Activated naive CD4-positive, alpha-beta T cell treated with anti-CD3 and anti-CD28 coated beads for 36 hours (primary cell): ENCODE measurements around the gene XG. TPM values are rescaled to one million over a fixed set of nuclear protein-coding genes. Genes with fewer than 3 reads are reported as not detected.
A peak's percentile ranks its signal among the peaks of the same experiment; 100 is the strongest.
"Not testable (repeated sequence)": the region's sequence is repeated elsewhere in the genome, so short reads cannot be mapped to it uniquely, and the experiment has no call there.

Experiments
- CTCF ChIA-PET: fragments of 350-600 bp; sonication (Branson Sonifier 250); formaldehyde crosslinking; loops from one replicate; lab custom pipeline; 2021; ENCODE audit warnings: antibody characterized with exemption; lab: Charles Lee
- DNase-seq: peaks from one replicate; pipeline ENCODE4 v3.0.0-alpha.2; 2020
- H3K27ac Mint-ChIP-seq: one replicate; pipeline ENCODE4 v1.8.0; 2021; ENCODE audit warnings: mild to moderate bottlenecking, mixed read lengths
- H3K27me3 Mint-ChIP-seq: one replicate; pipeline ENCODE4 v1.8.0; 2021; ENCODE audit warnings: low read depth, mixed read lengths
- H3K36me3 Mint-ChIP-seq: one replicate; pipeline ENCODE4 v1.8.0; 2021; ENCODE audit warnings: low read depth, mixed read lengths
- H3K4me1 Mint-ChIP-seq: one replicate; pipeline ENCODE4 v1.8.0; 2021; ENCODE audit warnings: low read depth, mixed read lengths
- H3K4me3 Mint-ChIP-seq: one replicate; pipeline ENCODE4 v1.8.0; 2021; ENCODE audit warnings: mild to moderate bottlenecking, moderate library complexity, mixed read lengths
- H3K9me3 Mint-ChIP-seq: one replicate; pipeline ENCODE4 v1.8.0; 2021; ENCODE audit warnings: mixed read lengths
- intact Hi-C: fragments of 100-400 bp; cut with micrococcal nuclease; formaldehyde crosslinking; loops from one replicate; pipeline ENCODE4 v1.15.1; 2023
- total RNA-seq, 2 experiments: library from RNA; stranded (reverse); gene quantifications; one replicate each; pipeline ENCODE4 v1.2.3, GENCODE V29; 2021

Gene XG
- total RNA-seq, 2 experiments from 2014 or later: not detected

DNA sequence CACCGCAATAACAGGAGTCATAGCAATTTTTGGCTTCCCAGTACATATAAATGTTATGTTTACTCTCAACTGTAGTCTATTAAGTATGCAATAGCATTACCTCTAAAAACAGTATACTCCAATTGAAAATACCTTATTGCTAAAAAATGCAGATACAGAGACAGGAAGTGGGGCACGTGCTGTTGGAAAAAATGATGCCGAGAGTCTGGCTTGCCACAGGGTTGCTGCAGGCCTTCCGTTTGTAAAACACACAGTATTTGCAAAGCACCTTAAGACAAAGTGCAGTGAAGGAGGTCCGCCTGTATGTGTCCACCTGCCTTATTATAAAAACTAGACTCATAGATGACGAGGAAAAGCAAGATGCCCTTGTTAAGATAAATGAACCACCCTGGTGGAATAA lies 37.3 kb upstream of the XG start:
- intact Hi-C loops: loop anchor here (5.0 kb wide), 1 partner anchor 98 kb away; no protein-coding TSS in a partner anchor
- peak; percentile 73 for DNase-seq
- peaks cover 66% of the 10 kb centered on the region for H3K4me1 Mint-ChIP-seq
- peak overlapping the region; percentile 73 for H3K27ac Mint-ChIP-seq
- no peak overlapping the region for H3K4me3 Mint-ChIP-seq
- no peaks in the 10 kb centered on the region for H3K9me3 Mint-ChIP-seq
- peaks cover 62% of the 10 kb centered on the region for H3K36me3 Mint-ChIP-seq
- CTCF ChIA-PET: no interaction called here
- no peaks in the 10 kb centered on the region for H3K27me3 Mint-ChIP-seq

DNA sequence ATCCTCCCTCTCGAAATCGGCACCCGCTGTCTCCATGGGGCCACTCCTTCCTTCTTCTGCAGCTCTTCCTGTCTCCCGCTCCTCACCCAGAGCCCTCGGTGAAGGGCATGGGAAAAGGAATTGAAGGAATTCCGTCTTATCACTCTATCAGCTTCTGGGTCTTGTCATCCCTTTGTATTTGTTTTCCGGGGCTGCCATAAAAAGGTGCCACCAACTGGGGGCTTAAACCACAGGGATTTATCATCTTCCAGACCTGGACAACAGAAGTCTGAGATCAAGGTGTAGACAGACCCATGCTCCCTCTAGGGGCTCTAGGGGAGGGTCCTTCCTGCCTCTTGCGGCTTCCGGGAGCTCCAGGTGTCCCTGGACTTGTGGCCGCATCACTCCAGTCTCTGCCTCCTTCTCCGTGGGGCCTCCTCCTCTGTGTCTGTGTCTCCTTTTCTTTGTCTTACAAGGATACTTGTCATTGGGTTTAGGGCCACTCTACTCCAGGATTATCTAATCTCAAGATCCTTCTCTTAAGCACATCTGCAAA lies 36.7 kb upstream of the XG start:
- DNase-seq: no peak
- peaks cover 60% of the 10 kb centered on the region for H3K4me1 Mint-ChIP-seq
- peaks cover 67% of the 10 kb centered on the region for H3K36me3 Mint-ChIP-seq
- intact Hi-C loops: no loop called here
- H3K27ac Mint-ChIP-seq: peak overlapping the region; percentile 73
- no peak overlapping the region for H3K4me3 Mint-ChIP-seq
- no peaks in the 10 kb centered on the region for H3K9me3 Mint-ChIP-seq
- CTCF ChIA-PET: no interaction called here
- no peaks in the 10 kb centered on the region for H3K27me3 Mint-ChIP-seq

DNA sequence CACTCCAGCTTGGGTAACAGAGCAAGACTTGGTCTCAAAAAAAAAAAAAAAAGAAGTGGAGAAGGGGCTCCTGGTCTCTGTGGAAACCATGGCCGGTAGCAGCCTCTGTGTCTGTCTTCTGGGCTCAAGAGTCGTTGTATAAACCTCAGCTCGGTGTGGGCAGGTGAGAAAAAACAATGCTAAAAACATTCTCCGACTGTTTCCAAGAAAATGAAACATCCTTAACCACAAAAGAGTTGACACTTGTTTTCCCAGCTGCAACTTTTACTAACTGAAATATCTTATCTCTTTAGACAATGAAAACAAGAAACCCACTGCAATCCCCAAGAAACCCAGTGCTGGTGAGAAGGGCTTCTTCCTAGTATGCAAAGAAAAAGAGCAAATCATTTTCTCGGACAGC lies 34.5 kb upstream of the XG start:
- DNase-seq: no peak
- intact Hi-C loops: no loop called here
- Mint-ChIP-seq H3K27me3 (no peaks in the 10 kb centered on the region), H3K9me3 (no peaks in the 10 kb centered on the region), H3K4me1 (peaks cover 43% of the 10 kb centered on the region), H3K27ac (peak overlapping the region; percentile 80), H3K4me3 (no peak overlapping the region), H3K36me3 (peaks cover 66% of the 10 kb centered on the region)
- CTCF ChIA-PET: no interaction called here

DNA sequence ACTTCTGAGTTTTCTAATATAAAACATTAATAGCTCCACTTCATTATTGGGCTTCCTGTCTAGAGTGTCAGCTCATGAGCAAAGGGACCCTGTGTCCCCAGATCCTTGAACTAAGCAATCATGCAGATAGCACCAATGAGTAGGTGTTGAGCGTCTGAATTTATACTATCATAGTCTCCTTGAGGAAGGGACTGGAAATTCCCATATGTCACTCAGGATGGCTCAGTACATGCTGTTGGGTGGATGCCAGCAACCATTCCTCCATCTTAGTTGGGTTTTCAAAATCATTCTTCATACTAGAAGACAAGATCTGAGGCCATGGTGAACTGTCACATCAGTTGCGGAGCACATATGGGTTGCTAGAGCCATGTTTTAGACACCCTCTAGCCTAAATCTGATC lies 33.0 kb upstream of the XG start:
- peaks cover 71% of the 10 kb centered on the region for H3K36me3 Mint-ChIP-seq
- peaks cover 43% of the 10 kb centered on the region for H3K4me1 Mint-ChIP-seq
- intact Hi-C loops: no loop called here
- CTCF ChIA-PET: no interaction called here
- no peak overlapping the region for H3K27ac Mint-ChIP-seq
- no peak overlapping the region for H3K4me3 Mint-ChIP-seq
- DNase-seq: no peak
- no peaks in the 10 kb centered on the region for H3K27me3 Mint-ChIP-seq
- no peaks in the 10 kb centered on the region for H3K9me3 Mint-ChIP-seq

DNA sequence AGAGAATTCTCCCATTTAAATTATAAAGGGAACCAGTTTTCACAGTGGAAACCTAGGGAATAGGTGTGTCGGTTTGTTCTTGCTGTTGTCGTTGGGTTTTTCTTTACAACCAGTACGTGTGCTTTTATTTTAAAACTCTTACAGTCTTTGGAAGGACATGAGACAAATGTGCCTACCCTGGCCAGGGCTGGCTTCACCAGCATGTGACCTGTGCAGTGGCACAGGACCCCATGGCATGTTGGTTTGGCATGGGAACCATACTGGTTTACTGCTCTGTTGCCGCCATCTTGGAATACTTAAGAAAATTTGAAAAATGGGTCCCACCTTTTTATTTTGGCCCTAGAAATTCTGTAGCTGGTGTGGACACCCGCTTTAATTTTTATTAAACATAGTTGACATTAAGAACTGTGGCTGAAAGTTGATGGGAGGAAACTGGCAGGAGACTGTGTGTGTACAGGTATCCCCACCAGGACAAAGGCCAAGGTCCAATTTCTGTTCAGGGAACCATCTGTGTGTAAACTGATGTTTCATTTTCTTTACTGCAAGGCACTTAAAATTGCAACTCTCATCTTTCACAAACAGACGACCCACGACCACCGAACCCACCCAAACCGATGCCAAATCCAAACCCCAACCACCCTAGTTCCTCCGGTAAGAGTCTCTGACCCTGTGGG lies 31.9 kb upstream of the XG start:
- no peaks in the 10 kb centered on the region for H3K9me3 Mint-ChIP-seq
- no peak for DNase-seq
- H3K27me3 Mint-ChIP-seq: no peaks in the 10 kb centered on the region
- H3K36me3 Mint-ChIP-seq: peaks cover 70% of the 10 kb centered on the region
- CTCF ChIA-PET: no interaction called here
- H3K4me1 Mint-ChIP-seq: peaks cover 35% of the 10 kb centered on the region
- intact Hi-C loops: no loop called here
- no peak overlapping the region for H3K4me3 Mint-ChIP-seq
- no peak overlapping the region for H3K27ac Mint-ChIP-seq

DNA sequence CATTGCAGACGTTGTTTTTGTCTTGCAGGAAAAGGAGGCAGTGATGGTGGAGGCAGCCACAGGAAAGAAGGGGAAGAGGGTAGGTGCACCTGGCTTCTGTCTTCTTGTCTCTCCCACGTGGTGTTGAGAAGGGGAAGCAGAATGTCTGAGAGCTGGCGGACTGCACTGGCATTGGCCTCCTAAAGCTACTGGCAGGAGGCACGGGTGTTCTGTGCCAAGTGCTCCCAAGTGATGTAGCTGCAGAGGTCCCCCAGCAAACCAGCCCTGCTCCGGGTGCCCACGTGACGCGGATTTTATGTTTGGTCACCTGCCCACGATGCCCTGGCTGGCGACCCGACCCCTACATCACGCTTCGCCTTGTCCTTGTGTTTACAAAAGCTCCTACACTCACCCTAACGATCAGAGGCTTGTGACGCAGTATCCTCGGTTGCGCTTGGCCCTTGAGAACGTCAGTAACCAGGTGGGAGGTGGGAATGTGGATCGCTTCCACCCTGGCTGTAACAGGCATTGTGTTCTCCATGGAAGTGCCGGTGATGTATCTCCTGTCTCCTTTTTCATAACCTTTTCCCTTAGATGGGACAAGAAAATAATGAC lies 28.5 kb upstream of the XG start:
- DNase-seq: no peak
- CTCF ChIA-PET: no interaction called here
- Mint-ChIP-seq H3K27ac (no peak overlapping the region), H3K36me3 (peaks cover 57% of the 10 kb centered on the region), H3K9me3 (no peaks in the 10 kb centered on the region), H3K4me1 (peaks cover 5% of the 10 kb centered on the region), H3K27me3 (no peaks in the 10 kb centered on the region), H3K4me3 (no peak overlapping the region)
- intact Hi-C loops: no loop called here

DNA sequence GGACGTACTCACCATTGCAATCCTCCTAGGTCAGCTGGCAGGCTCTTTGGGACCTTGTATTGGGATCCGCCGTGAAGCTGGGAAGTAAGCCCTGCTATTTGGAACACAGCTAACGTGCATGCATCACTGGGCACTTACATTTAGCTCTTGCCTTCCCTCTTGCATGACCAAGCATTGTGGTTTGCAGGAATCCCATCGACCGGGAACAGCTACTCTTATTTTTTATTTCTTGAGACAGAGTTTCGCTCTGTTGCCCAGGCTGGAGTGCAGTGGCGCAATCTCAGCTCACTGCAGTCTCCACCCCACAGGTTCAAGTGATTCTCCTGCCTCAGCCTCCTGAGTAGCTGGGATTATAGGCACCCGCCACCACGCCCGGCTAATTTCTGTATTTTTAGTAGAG lies 24.6 kb upstream of the XG start:
- peaks cover 53% of the 10 kb centered on the region for H3K36me3 Mint-ChIP-seq
- intact Hi-C loops, H3K4me3 Mint-ChIP-seq, CTCF ChIA-PET, H3K9me3 Mint-ChIP-seq, DNase-seq, H3K4me1 Mint-ChIP-seq, H3K27ac Mint-ChIP-seq, H3K27me3 Mint-ChIP-seq: not testable (repeated sequence)

DNA sequence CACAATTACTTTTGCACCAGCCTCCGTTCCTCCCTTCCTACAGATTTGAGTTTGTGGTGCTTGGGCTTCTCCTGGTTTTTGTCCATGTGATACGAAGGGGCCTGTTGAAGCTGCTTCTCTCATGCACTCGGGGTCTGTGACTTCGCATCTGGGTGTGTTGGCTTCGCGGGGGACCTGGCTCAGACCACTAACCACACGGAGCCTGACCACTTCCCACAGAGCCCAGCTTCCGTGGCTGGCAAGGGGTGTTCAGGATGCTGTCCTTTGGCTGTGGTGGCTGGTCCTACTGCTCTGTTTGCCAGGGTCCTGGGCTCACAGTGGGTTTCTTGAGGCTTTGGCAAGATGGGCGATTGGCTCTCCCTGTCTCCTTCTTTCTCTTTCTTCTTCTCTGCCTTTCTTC lies 19.8 kb upstream of the XG start:
- Mint-ChIP-seq H3K36me3 (peaks cover 57% of the 10 kb centered on the region), H3K9me3 (no peaks in the 10 kb centered on the region), H3K4me3 (no peak overlapping the region), H3K27me3 (no peaks in the 10 kb centered on the region), H3K4me1 (peaks cover 8% of the 10 kb centered on the region), H3K27ac (no peak overlapping the region)
- CTCF ChIA-PET: no interaction called here
- intact Hi-C loops: no loop called here
- DNase-seq: no peak

DNA sequence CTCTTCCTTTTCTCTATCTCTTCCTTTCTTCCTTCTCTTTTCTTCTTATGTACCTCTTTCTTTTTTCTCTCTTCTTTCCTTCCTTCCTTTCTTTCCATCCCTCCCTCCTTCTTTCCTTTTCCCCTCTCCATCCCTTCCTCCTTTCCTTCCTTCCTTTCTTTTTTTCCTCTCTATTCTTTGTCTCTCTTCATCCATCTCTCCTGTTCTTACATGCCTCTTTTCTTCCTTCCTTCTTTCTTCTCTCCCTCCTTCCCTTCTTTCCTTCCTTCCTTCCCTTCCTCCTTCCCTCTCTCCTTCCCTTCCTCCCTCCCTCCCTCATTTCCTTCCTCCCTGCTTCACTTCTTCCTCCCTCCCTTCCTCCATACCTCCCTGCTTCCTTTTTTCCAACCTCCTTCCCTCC lies 19.2 kb upstream of the XG start:
- Mint-ChIP-seq H3K4me1 (peaks cover 8% of the 10 kb centered on the region), H3K4me3 (no peak overlapping the region), H3K27me3 (no peaks in the 10 kb centered on the region), H3K27ac (no peak overlapping the region), H3K36me3 (peaks cover 56% of the 10 kb centered on the region), H3K9me3 (no peaks in the 10 kb centered on the region)
- no peak for DNase-seq
- CTCF ChIA-PET: no interaction called here
- intact Hi-C loops: no loop called here

DNA sequence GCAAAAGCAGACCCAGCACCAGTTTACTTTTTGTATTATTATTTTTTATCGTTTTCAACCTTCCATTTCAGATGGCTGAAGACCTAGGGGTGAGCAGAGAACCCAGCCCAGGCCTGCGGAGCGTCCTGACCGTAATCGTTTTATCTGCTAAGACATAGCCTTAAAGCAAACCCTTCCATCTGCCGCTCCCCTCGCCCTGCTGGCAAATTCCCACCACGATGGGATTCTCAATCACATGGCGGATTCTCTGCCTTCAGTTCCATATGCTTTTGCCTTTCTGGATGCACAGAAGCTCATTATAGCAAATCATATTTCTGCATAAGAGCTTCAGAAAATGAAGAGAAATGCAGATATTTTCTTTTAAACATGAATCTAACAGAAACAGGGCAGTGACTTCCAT lies 18.6 kb upstream of the XG start:
- Mint-ChIP-seq H3K4me1 (peaks cover 8% of the 10 kb centered on the region), H3K27me3 (no peaks in the 10 kb centered on the region), H3K4me3 (no peak overlapping the region), H3K27ac (no peak overlapping the region), H3K9me3 (no peaks in the 10 kb centered on the region), H3K36me3 (peaks cover 56% of the 10 kb centered on the region)
- no peak for DNase-seq
- intact Hi-C loops: no loop called here
- CTCF ChIA-PET: no interaction called here

DNA sequence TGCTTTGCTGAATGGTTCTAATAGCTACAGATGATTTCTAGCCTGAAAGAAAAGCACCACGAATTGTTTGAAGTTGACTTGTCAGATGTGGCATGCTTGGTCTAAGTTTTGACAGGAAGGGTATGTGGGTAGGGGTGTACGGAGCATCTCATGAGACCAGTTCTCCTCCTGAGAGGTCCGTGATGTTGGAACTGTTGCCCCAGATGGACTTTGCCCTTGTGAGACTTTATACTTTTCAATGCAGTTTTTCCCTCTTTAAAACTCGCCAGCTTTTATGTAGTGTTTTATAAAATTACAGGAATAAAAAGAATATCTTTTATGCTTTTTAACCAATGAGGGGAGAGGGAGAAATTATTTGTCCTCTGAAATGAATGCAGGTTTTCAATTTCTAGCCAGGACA lies 16.6 kb upstream of the XG start:
- no peaks in the 10 kb centered on the region for H3K9me3 Mint-ChIP-seq

DNA sequence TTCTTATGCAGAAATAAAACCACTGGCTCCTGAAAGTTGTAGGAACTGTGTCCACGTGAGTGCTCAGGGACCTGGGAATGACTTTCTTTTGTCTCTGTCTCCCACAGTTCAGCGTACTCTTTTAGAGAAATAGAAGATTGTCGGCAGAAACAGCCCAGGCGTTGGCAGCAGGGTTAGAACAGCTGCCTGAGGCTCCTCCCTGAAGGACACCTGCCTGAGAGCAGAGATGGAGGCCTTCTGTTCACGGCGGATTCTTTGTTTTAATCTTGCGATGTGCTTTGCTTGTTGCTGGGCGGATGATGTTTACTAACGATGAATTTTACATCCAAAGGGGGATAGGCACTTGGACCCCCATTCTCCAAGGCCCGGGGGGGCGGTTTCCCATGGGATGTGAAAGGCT lies 11.2 kb upstream of the XG start:
- Mint-ChIP-seq H3K4me3 (no peak overlapping the region), H3K4me1 (no peaks in the 10 kb centered on the region), H3K36me3 (peaks cover 37% of the 10 kb centered on the region), H3K27ac (no peak overlapping the region), H3K9me3 (no peaks in the 10 kb centered on the region), H3K27me3 (no peaks in the 10 kb centered on the region)
- DNase-seq: no peak
- CTCF ChIA-PET: no interaction called here
- intact Hi-C loops: no loop called here

More for the DNA sequence above, 16.6 kb upstream of the XG start:
- CTCF ChIA-PET: no interaction called here
- no peak for DNase-seq
- Mint-ChIP-seq H3K4me3 (no peak overlapping the region), H3K4me1 (peaks cover 8% of the 10 kb centered on the region), H3K27me3 (no peaks in the 10 kb centered on the region), H3K36me3 (peaks cover 48% of the 10 kb centered on the region), H3K27ac (no peak overlapping the region)
- intact Hi-C loops: no loop called here

DNA sequence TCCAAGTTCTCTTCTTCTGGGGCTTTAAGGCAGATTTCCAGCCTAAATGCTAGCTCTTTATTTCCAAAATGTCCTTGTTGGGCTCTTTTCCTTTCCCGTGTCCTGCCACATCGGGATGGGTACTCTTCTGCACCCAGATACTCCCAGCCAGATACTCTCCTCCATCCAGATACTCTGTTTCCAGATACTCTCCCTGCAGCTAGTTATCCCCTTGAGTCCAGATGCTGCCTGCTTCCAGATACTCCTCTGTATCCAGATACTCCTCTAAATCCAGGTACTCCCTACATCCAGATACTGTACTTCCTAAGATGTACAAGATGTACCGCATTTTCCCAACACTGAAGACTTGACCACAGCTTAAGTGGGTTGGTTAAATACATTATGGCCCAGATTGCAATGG lies 10.5 kb upstream of the XG start:
- intact Hi-C loops: no loop called here
- Mint-ChIP-seq H3K27ac (no peak overlapping the region), H3K27me3 (no peaks in the 10 kb centered on the region), H3K4me3 (no peak overlapping the region), H3K4me1 (no peaks in the 10 kb centered on the region), H3K9me3 (no peaks in the 10 kb centered on the region), H3K36me3 (peaks cover 32% of the 10 kb centered on the region)
- CTCF ChIA-PET: no interaction called here
- DNase-seq: no peak
